ENCODE results near the gene TOR4A. TPM values are rescaled to one million over a fixed set of nuclear protein-coding genes. Genes with fewer than 3 reads are reported as not detected.
"Not testable (repeated sequence)": the region's sequence is repeated elsewhere in the genome, so short reads cannot be mapped to it uniquely, and the experiment has no call there.

Gene TOR4A
- total and polyA plus RNA-seq, 2 donors from 2014 or later = 4.9 to 23.8 TPM

DNA sequence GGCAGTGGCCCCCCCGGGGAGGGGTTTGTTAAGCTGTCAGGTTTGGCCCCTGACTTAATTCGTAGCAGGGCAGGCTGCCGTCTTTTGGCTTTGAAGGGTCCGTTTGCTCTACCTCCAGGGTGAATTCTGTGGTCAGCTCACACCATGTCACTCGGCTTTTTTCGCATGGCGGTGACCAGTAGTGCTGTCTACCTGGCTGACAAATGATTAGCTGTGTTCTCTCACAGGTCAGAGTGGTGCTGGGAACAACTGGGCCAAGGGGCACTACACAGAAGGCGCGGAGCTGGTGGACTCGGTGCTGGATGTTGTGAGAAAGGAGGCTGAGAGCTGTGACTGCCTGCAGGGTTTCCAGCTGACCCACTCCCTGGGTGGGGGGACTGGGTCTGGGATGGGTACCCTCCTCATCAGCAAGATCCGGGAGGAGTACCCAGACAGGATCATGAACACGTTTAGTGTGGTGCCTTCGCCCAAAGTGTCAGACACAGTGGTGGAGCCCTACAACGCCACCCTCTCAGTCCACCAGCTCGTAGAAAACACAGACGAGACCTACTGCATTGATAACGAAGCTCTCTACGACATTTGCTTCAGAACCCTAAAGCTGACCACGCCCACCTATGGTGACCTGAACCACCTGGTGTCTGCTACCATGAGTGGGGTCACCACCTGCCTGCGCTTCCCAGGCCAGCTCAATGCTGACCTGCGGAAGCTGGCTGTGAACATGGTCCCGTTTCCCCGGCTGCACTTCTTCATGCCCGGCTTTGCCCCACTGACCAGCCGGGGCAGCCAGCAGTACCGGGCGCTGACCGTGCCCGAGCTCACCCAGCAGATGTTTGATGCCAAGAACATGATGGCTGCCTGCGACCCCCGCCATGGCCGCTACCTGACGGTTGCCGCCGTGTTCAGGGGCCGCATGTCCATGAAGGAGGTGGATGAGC lies 35.0 kb upstream of the TOR4A start:
- intact Hi-C loops (cut with DNase I) = no loop called here
- Histone ChIP-seq H3K9ac (ENCODE audit: low read length in 3 of 3) (peak overlapping the region in 2 of 3 donors; percentile 71 to 77), H3K4me3 (ENCODE audit: low read length in 3 of 3) (peak overlapping the region; percentile 32 to 76 (median 70)), H3K9me3 (ENCODE audit: control insufficient read depth in 2 of 3, insufficient read depth in 1 of 3, low read length in 3 of 3) (no peaks in the 10 kb centered on the region), H3K36me3 (ENCODE audit: control insufficient read depth in 2 of 3, insufficient read depth in 3 of 3, low read length in 3 of 3) (peaks cover 2 to 13% (median 6%) of the 10 kb centered on the region in 3 donors), H3K27me3 (ENCODE audit: control insufficient read depth, insufficient read depth, low read length) (no peaks in the 10 kb centered on the region), H3K4me1 (ENCODE audit: control insufficient read depth in 2 of 3, insufficient read depth in 2 of 3, low read depth in 1 of 3, low read length in 3 of 3) (peaks cover 0 to 16% (median 11%) of the 10 kb centered on the region in 3 donors), H3K27ac (ENCODE audit: low read depth in 2 of 2, low read length in 2 of 2) (peak overlapping the region; percentile 78 to 83)
- DNase-seq (no peak), FAIRE-seq (no peak)
- TF ChIP-seq, protein P1, sequence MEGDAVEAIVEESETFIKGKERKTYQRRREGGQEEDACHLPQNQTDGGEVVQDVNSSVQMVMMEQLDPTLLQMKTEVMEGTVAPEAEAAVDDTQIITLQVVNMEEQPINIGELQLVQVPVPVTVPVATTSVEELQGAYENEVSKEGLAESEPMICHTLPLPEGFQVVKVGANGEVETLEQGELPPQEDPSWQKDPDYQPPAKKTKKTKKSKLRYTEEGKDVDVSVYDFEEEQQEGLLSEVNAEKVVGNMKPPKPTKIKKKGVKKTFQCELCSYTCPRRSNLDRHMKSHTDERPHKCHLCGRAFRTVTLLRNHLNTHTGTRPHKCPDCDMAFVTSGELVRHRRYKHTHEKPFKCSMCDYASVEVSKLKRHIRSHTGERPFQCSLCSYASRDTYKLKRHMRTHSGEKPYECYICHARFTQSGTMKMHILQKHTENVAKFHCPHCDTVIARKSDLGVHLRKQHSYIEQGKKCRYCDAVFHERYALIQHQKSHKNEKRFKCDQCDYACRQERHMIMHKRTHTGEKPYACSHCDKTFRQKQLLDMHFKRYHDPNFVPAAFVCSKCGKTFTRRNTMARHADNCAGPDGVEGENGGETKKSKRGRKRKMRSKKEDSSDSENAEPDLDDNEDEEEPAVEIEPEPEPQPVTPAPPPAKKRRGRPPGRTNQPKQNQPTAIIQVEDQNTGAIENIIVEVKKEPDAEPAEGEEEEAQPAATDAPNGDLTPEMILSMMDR (IDR thresholded peaks at IDR 0.05; ENCODE audit: borderline replicate concordance, extremely low read depth, insufficient read depth) = no peak

DNA sequence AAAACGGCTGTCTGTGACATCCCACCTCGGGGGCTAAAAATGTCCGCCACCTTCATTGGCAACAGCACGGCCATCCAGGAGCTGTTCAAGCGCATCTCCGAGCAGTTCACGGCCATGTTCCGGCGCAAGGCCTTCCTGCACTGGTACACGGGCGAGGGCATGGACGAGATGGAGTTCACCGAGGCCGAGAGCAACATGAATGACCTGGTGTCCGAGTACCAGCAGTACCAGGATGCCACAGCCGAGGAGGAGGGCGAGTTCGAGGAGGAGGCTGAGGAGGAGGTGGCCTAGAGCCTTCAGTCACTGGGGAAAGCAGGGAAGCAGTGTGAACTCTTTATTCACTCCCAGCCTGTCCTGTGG lies 34.3 kb upstream of the TOR4A start:
- Histone ChIP-seq H3K4me1 (ENCODE audit: control insufficient read depth in 2 of 3, insufficient read depth in 2 of 3, low read depth in 1 of 3, low read length in 3 of 3) (peaks cover 0 to 15% (median 11%) of the 10 kb centered on the region in 3 donors), H3K4me3 (ENCODE audit: low read length in 3 of 3) (peak overlapping the region in 1 of 3 donors; percentile 76), H3K9ac (ENCODE audit: low read length in 3 of 3) (peak overlapping the region in 1 of 3 donors; percentile 3), H3K36me3 (ENCODE audit: control insufficient read depth in 2 of 3, insufficient read depth in 3 of 3, low read length in 3 of 3) (peaks cover 2 to 13% (median 6%) of the 10 kb centered on the region in 3 donors)
- H3K9me3 ChIP-seq (ENCODE audit: control insufficient read depth in 2 of 3, insufficient read depth in 1 of 3, low read length in 3 of 3); DNase-seq; H3K27me3 ChIP-seq (ENCODE audit: control insufficient read depth, insufficient read depth, low read length); FAIRE-seq; H3K27ac ChIP-seq (ENCODE audit: low read depth in 2 of 2, low read length in 2 of 2); intact Hi-C loops (cut with DNase I): not testable (repeated sequence)

DNA sequence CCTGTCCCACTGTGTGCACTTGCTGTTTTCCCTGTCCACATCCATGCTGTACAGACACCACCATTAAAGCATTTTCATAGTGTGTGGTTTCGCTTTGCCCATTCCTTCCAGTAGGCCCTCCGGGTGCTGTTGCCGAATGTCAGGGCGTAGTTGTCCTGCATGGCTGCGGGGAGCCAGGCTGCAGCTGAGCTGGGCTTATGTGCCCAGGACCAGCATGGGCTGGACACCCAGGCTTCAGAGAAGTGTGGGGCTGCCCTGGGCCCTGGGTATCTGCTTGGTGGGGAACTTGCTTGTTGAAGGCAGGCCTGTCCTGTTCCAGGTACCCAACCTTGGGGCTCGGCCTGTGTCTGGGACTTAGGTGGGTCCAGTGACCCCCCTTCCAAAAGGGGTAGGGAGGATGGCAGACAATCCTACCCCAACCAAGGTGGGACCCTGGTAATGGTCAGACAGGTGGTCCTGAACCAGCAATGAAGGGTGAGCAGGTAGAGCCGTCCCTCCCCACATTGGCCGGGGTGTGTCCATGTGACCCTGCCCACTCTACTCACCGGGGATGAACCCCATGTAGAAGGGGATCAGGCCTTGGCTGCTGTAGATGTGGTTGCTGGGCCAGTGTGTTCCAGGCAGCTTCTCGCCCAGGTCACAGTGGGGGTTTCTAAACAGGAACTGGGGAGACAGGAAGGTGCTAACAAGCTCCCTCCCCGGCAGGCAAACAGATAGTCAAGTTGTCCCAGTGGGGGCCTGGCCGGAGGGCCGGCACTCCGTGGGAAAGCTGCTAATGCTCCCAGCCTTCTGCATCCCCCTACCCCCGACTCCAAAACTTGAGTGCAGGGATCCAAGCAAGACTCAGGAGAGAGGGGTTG lies 33.7 kb upstream of the TOR4A start:
- H3K9me3 ChIP-seq (ENCODE audit: control insufficient read depth in 2 of 3, insufficient read depth in 1 of 3, low read length in 3 of 3) = no peaks in the 10 kb centered on the region
- no peak for DNase-seq
- peaks cover 2 to 13% (median 6%) of the 10 kb centered on the region in 3 donors for H3K36me3 ChIP-seq (ENCODE audit: control insufficient read depth in 2 of 3, insufficient read depth in 3 of 3, low read length in 3 of 3)
- H3K9ac ChIP-seq (ENCODE audit: low read length in 3 of 3) = peak overlapping the region in 1 of 3 donors; percentile 3
- H3K27me3 ChIP-seq (ENCODE audit: control insufficient read depth, insufficient read depth, low read length) = no peaks in the 10 kb centered on the region
- no peak overlapping the region for H3K4me3 ChIP-seq (ENCODE audit: low read length in 3 of 3)
- intact Hi-C loops (cut with DNase I) = no loop called here
- no peak overlapping the region for H3K27ac ChIP-seq (ENCODE audit: low read depth in 2 of 2, low read length in 2 of 2)
- H3K4me1 ChIP-seq (ENCODE audit: control insufficient read depth in 2 of 3, insufficient read depth in 2 of 3, low read depth in 1 of 3, low read length in 3 of 3) = peaks cover 0 to 15% (median 11%) of the 10 kb centered on the region in 3 donors
- TF ChIP-seq, protein P1 (IDR thresholded peaks at IDR 0.05; ENCODE audit: borderline replicate concordance, extremely low read depth, insufficient read depth) = no peak
- FAIRE-seq = no peak
